Transverse colon (tissue), 4 donors: ENCODE results near the gene RAB6D. TPM values are rescaled to one million over a fixed set of nuclear protein-coding genes. Genes with fewer than 3 reads are reported as not detected.
"Not testable (repeated sequence)": the region's sequence is repeated elsewhere in the genome, so short reads cannot be mapped to it uniquely, and the experiment has no call there.

Experiments used
- DNase-seq: peaks from one replicate; pipeline ENCODE4 v3.0.0-alpha.2; 2019
- H3K27ac ChIP-seq, 4 donors: fragments of 200-600 bp; sonication (generic); 2 replicates each; pipeline ENCODE4 v1.5.1; 2016 to 2018; ENCODE audit warnings: inconsistent platforms in 4 of 4
- H3K27me3 ChIP-seq: fragments of 200-600 bp; sonication (generic); 2 replicates; pipeline ENCODE4 v1.5.1; 2017; ENCODE audit warnings: inconsistent platforms
- H3K36me3 ChIP-seq, 4 donors: fragments of 200-600 bp; sonication (generic); 2 replicates each; pipeline ENCODE4 v1.5.1; 2017 to 2019; ENCODE audit warnings: inconsistent platforms in 4 of 4
- H3K4me1 ChIP-seq, 4 donors: fragments of 200-600 bp; sonication (generic); 2 replicates each; pipeline ENCODE4 v1.5.1; 2017 to 2020; ENCODE audit warnings: inconsistent platforms in 4 of 4
- H3K4me3 ChIP-seq, 4 donors: fragments of 200-600 bp; sonication (generic); 1 replicate in 1 of 4; 2 replicates in 3 of 4; pipeline versions ENCODE4 v1.5.1 to v1.6.1; 2017 to 2019; ENCODE audit warnings: inconsistent platforms in 4 of 4
- H3K9me3 ChIP-seq, 2 donors: fragments of 200-600 bp; sonication (generic); 2 replicates each; pipeline ENCODE4 v1.5.1; 2017 to 2019; ENCODE audit warnings: inconsistent platforms in 2 of 2
- CTCF ChIP-seq, 5 experiments: fragments of 200-600 bp in 3 of 5; fragments of 450-650 bp in 2 of 5; sonication (generic) in 3 of 5; IDR thresholded peaks; 1 replicate in 2 of 5; 2 replicates in 3 of 5; pipeline ENCODE4 v1.5.1; 2016 to 2017; ENCODE audit warnings: antibody characterized with exemption in 5 of 5, inconsistent platforms in 3 of 5, mild to moderate bottlenecking in 2 of 5, moderate library complexity in 1 of 5
- EP300 ChIP-seq: sonication (generic); formaldehyde crosslinking; IDR thresholded peaks from one replicate; pipeline ENCODE4 v1.6.1; 2017; ENCODE audit warnings: antibody characterized with exemption, low read depth
- POLR2A ChIP-seq: fragments of 450-650 bp; IDR thresholded peaks from one replicate; pipeline ENCODE4 v1.6.1; 2016; ENCODE audit warnings: antibody characterized with exemption, mild to moderate bottlenecking, moderate library complexity
- POLR2AphosphoS5 ChIP-seq, 3 donors: sonication (generic); formaldehyde crosslinking; IDR thresholded peaks; one replicate each; pipeline ENCODE4 v1.6.1; 2016; ENCODE audit warnings: antibody characterized with exemption in 3 of 3
- WGBS, 2 donors: methylation state at CpG; one replicate each; pipeline ENCODE4 v1.1.5; 2018; ENCODE audit warnings: low coverage in 1 of 2; 5-methylcytosine and 5-hydroxymethylcytosine counted together
- in situ Hi-C, 4 donors: fragments of 200-750 bp; cut with MboI; loops; one replicate each; pipeline versions ENCODE4 v1.15.0 to v1.15.1; 2017; ENCODE audit warnings: low sequenced_read_pairs in 3 of 4, low pct_ligation_motif_present in 1 of 4, low pct_unique_long_range_greater_than_20kb in 1 of 4
- intact Hi-C: fragments of 100-400 bp; cut with DNase I; formaldehyde crosslinking; loops from one replicate; pipeline ENCODE4 v1.15.1; 2023; ENCODE audit warnings: low total_unique reads
- total RNA-seq, 4 donors: library from RNA; depleted of rRNA; stranded (reverse); fragments of >200 nt; gene quantifications; one replicate each; pipeline ENCODE4 v1.1.0, GENCODE V29; 2016

The RAB6D gene
- total RNA-seq, 4 donors from 2014 or later = 1.00 to 2.5 (median 2.0) TPM

DNA sequence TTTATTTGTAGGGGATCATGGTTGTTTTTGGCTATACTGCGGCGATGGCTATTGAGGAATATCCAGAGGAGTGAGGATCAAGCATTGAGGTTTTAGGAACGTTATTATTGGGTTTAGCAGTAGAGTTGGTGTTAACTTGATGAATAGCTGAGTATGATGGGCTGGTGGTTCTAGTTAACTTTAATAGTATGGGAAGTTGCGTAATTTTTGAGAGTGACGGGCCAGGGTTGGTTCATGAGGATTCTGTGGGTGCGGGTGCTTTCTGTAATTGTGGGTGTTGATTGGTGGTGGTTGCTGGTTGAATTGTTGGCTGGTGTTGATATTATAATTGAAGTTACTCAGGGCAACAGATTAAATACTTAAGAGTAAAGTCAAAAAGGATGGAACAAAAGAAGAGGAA is 6.0 kb upstream of the RAB6D start:
- no peaks in the 10 kb centered on the region for H3K36me3 ChIP-seq
- in situ Hi-C loops = loop anchor here in 2 of 4 donors (5.0 to 25.0 kb wide), 2 partner anchors 1083 to 1093 kb away; no protein-coding TSS in a partner anchor
- intact Hi-C loops = no loop called here
- WGBS, 2 donors = 90 to 95% methylated on average over 6 of the region's 6 CpGs
- no peaks in the 10 kb centered on the region for H3K9me3 ChIP-seq
- H3K4me1 ChIP-seq = no peaks in the 10 kb centered on the region
- no peak for DNase-seq
- no peak overlapping the region for H3K4me3 ChIP-seq
- H3K27me3 ChIP-seq = peaks cover 12% of the 10 kb centered on the region
- TF ChIP-seq EP300 = no peak
- no peak for TF ChIP-seq CTCF (IDR thresholded peaks at IDR 0.05)
- TF ChIP-seq POLR2AphosphoS5 (IDR thresholded peaks at IDR 0.05) = no peak
- TF ChIP-seq POLR2A = no peak
- no peak overlapping the region for H3K27ac ChIP-seq

GRCh38 chr2:131368493-131369066 is 4.6 kb upstream of the RAB6D start:
- WGBS, 2 donors = 69% methylated on average over 6 of the region's 9 CpGs; no CpG with 5 or more reads in 1 of the 2 donors
- H3K27me3 ChIP-seq = peaks cover 18% of the 10 kb centered on the region

GRCh38 chr2:131367352-131367751 is 3.4 kb upstream of the RAB6D start:
- no peaks in the 10 kb centered on the region for H3K36me3 ChIP-seq
- WGBS, 2 donors = 80 to 91% methylated on average over 2 to 7 of the region's 7 CpGs
- intact Hi-C loops = no loop called here
- H3K9me3 ChIP-seq = no peaks in the 10 kb centered on the region
- in situ Hi-C loops = loop anchor here in 1 of 4 donors (25.0 kb wide), 1 partner anchor 1080 kb away; no protein-coding TSS in a partner anchor
- no peak for TF ChIP-seq CTCF (IDR thresholded peaks at IDR 0.05)
- no peak for TF ChIP-seq POLR2AphosphoS5 (IDR thresholded peaks at IDR 0.05)
- TF ChIP-seq POLR2A = no peak
- no peak for TF ChIP-seq EP300
- no peak overlapping the region for H3K4me3 ChIP-seq
- H3K27ac ChIP-seq = no peak overlapping the region
- H3K4me1 ChIP-seq = no peaks in the 10 kb centered on the region
- H3K27me3 ChIP-seq = peaks cover 18% of the 10 kb centered on the region
- no peak for DNase-seq

More at GRCh38 chr2:131368493-131369066, 4.6 kb upstream of the RAB6D start:
- H3K4me1 ChIP-seq, H3K4me3 ChIP-seq, H3K9me3 ChIP-seq, H3K36me3 ChIP-seq, intact Hi-C loops: not testable (repeated sequence)
- peak; percentile 70 for DNase-seq
- peak overlapping the region in 3 of 4 donors; percentile 48 to 63 (median 56) for H3K27ac ChIP-seq
- in situ Hi-C loops = loop anchor here in 1 of 4 donors (25.0 kb wide), 1 partner anchor 1081 kb away; no protein-coding TSS in a partner anchor
- TF ChIP-seq POLR2A (peak; percentile 11), POLR2AphosphoS5 (IDR thresholded peaks at IDR 0.05) (peak in 2 of 3 donors; percentile 37 to 52)

DNA sequence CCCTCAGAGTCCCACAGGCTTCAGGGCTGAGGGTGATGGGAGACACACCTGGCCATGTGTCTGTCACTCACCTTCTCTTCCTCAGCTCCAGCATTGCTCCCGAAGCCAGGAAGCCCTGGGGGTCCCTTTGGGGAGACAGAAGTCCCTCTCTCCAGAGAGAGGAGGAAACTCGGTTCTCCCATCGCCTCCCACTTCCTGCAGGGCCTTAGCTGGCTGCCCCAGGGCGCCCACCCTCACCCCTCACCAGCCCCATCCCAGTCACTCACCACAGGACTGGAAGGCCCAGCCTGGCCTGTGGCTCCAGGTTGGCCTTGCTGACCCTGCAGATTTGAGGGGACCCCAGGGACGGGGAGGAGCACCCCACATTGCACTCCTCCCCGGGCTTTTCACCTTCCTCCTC is 2.7 kb upstream of the RAB6D start:
- DNase-seq = no peak
- peaks cover 18% of the 10 kb centered on the region for H3K27me3 ChIP-seq
- no peak for TF ChIP-seq POLR2AphosphoS5 (IDR thresholded peaks at IDR 0.05)
- no peak for TF ChIP-seq EP300
- no peak for TF ChIP-seq POLR2A
- no peak for TF ChIP-seq CTCF (IDR thresholded peaks at IDR 0.05)
- H3K4me3 ChIP-seq = no peak overlapping the region
- no peak overlapping the region for H3K27ac ChIP-seq
- in situ Hi-C loops (loop anchor here in 1 of 4 donors (25.0 kb wide), 1 partner anchor 1079 kb away; no protein-coding TSS in a partner anchor), intact Hi-C loops (no loop called here)
- H3K9me3 ChIP-seq = no peaks in the 10 kb centered on the region
- no peaks in the 10 kb centered on the region for H3K36me3 ChIP-seq
- 72% methylated on average over 6 of the region's 6 CpGs; no CpG with 5 or more reads in 1 of the 2 donors for WGBS, 2 donors
- H3K4me1 ChIP-seq = no peaks in the 10 kb centered on the region
